ENCODE results near the gene VANGL2. TPM values are rescaled to one million over a fixed set of nuclear protein-coding genes. Genes with fewer than 3 reads are reported as not detected.

Gene VANGL2
- total RNA-seq, 1 experiment from 2014 or later = 0.26 TPM

GRCh38 chr1:160467576-160467975, 67.2 kb downstream of the VANGL2 start:
- POLR2A ChIA-PET = no interaction called here
- DNase-seq (ENCODE audit: unreplicated experiment) = no peak
- no peak overlapping the region for H3K27ac Mint-ChIP-seq (ENCODE audit: low read depth, unreplicated experiment)
- H3K4me3 Mint-ChIP-seq (ENCODE audit: unreplicated experiment) = no peak overlapping the region
- intact Hi-C loops (cut with micrococcal nuclease) = no loop called here
- H3K4me1 Mint-ChIP-seq (ENCODE audit: insufficient read depth, unreplicated experiment) = no peaks in the 10 kb centered on the region
- CTCF ChIA-PET = interaction anchor here (1.0 to 1.1 kb wide), 2 partner anchors 8 to 141 kb away, joined by 3 to 4 read pairs; no protein-coding TSS in a partner anchor
- H3K9me3 Mint-ChIP-seq (ENCODE audit: unreplicated experiment) = no peaks in the 10 kb centered on the region
- BruUV-seq (replicated peaks) = no TSS peak
- no peaks in the 10 kb centered on the region for H3K36me3 Mint-ChIP-seq (ENCODE audit: insufficient read depth, unreplicated experiment)
- H3K27me3 Mint-ChIP-seq (ENCODE audit: insufficient read depth, unreplicated experiment) = peaks cover 47% of the 10 kb centered on the region
- no peak for TF ChIP-seq CTCF (IDR thresholded peaks at IDR 0.05; ENCODE audit: unreplicated experiment)

- Mint-ChIP-seq H3K27ac (ENCODE audit: low read depth, unreplicated experiment) (no peak overlapping the region), H3K27me3 (ENCODE audit: insufficient read depth, unreplicated experiment) (peaks cover 26% of the 10 kb centered on the region), H3K36me3 (ENCODE audit: insufficient read depth, unreplicated experiment) (no peaks in the 10 kb centered on the region), H3K4me3 (ENCODE audit: unreplicated experiment) (no peak overlapping the region), H3K9me3 (ENCODE audit: unreplicated experiment) (no peaks in the 10 kb centered on the region), H3K4me1 (ENCODE audit: insufficient read depth, unreplicated experiment) (no peaks in the 10 kb centered on the region)
- BruUV-seq (replicated peaks) = no TSS peak
- no peak for TF ChIP-seq CTCF (IDR thresholded peaks at IDR 0.05; ENCODE audit: unreplicated experiment)
- ChIA-PET CTCF (interaction anchor here (1.2 to 2.2 kb wide), 4 partner anchors 13 to 204 kb away, joined by 3 to 6 read pairs (median 3); no protein-coding TSS in a partner anchor), POLR2A (no interaction called here)
- no peak for DNase-seq (ENCODE audit: unreplicated experiment)
- intact Hi-C loops (cut with micrococcal nuclease) = no loop called here
Measured at GRCh38 chr1:160471253-160471652, 70.9 kb downstream of the VANGL2 start.

- no TSS peak for BruUV-seq (replicated peaks)
- Mint-ChIP-seq H3K9me3 (ENCODE audit: unreplicated experiment) (no peaks in the 10 kb centered on the region), H3K36me3 (ENCODE audit: insufficient read depth, unreplicated experiment) (no peaks in the 10 kb centered on the region), H3K4me1 (ENCODE audit: insufficient read depth, unreplicated experiment) (no peaks in the 10 kb centered on the region), H3K27ac (ENCODE audit: low read depth, unreplicated experiment) (no peak overlapping the region), H3K4me3 (ENCODE audit: unreplicated experiment) (no peak overlapping the region), H3K27me3 (ENCODE audit: insufficient read depth, unreplicated experiment) (peaks cover 26% of the 10 kb centered on the region)
- CTCF ChIA-PET = interaction anchor here (0.7 kb wide), 1 partner anchor 719 kb away, joined by 4 read pairs; no protein-coding TSS in a partner anchor
- no peak for TF ChIP-seq CTCF (IDR thresholded peaks at IDR 0.05; ENCODE audit: unreplicated experiment)
- DNase-seq (ENCODE audit: unreplicated experiment) = no peak
- intact Hi-C loops (cut with micrococcal nuclease) = no loop called here
- POLR2A ChIA-PET = no interaction called here
Measured at GRCh38 chr1:160472112-160472511, 71.7 kb downstream of the VANGL2 start.

- DNase-seq (ENCODE audit: unreplicated experiment) = no peak
- no peaks in the 10 kb centered on the region for H3K36me3 Mint-ChIP-seq (ENCODE audit: insufficient read depth, unreplicated experiment)
- TF ChIP-seq CTCF (IDR thresholded peaks at IDR 0.05; ENCODE audit: unreplicated experiment) = no peak
- no peaks in the 10 kb centered on the region for H3K4me1 Mint-ChIP-seq (ENCODE audit: insufficient read depth, unreplicated experiment)
- CTCF ChIA-PET = interaction anchor here (0.9 to 1.3 kb wide), 2 partner anchors 11 to 46 kb away, joined by 3 to 4 read pairs; no protein-coding TSS in a partner anchor
- peaks cover 27% of the 10 kb centered on the region for H3K27me3 Mint-ChIP-seq (ENCODE audit: insufficient read depth, unreplicated experiment)
- POLR2A ChIA-PET = interaction anchor here (0.7 kb wide), 1 partner anchor 286 kb away, joined by 3 read pairs; no protein-coding TSS in a partner anchor
- no peak overlapping the region for H3K27ac Mint-ChIP-seq (ENCODE audit: low read depth, unreplicated experiment)
- peaks cover under 1% of the 10 kb centered on the region for H3K9me3 Mint-ChIP-seq (ENCODE audit: unreplicated experiment)
- intact Hi-C loops (cut with micrococcal nuclease) = no loop called here
- no TSS peak for BruUV-seq (replicated peaks)
- H3K4me3 Mint-ChIP-seq (ENCODE audit: unreplicated experiment) = no peak overlapping the region
Measured at GRCh38 chr1:160474392-160475242, 74.3 kb downstream of the VANGL2 start.

Other genes starting within 250 kb of the VANGL2 start
- gene ATP1A4, start 249.0 kb upstream of the VANGL2 start, total RNA-seq (2022) = not detected in 2 replicates
- not detected in 2 replicates for gene CASQ1, start 210.0 kb upstream of the VANGL2 start, total RNA-seq (2022)
- gene PEA15, start 195.2 kb upstream of the VANGL2 start, total RNA-seq (2022) = 183 and 198 TPM in 2 replicates
- 181 and 208 TPM in 2 replicates for gene DCAF8, start 138.0 kb upstream of the VANGL2 start, total RNA-seq (2022)
- gene PEX19, start 115.4 kb upstream of the VANGL2 start, total RNA-seq (2022) = 61.2 and 73.2 TPM in 2 replicates
- 273 and 353 TPM in 2 replicates for gene COPA, start 57.3 kb upstream of the VANGL2 start, total RNA-seq (2022)
- 125 and 129 TPM in 2 replicates for gene NCSTN, start 57.2 kb upstream of the VANGL2 start, total RNA-seq (2022)
- gene NHLH1, start 33.5 kb upstream of the VANGL2 start, total RNA-seq (2022) = 0.12 and 0.20 TPM in 2 replicates
- not detected in 2 replicates for gene SLAMF6, start 122.7 kb downstream of the VANGL2 start, total RNA-seq (2022)
- not detected in 2 replicates for gene CD84, start 178.9 kb downstream of the VANGL2 start, total RNA-seq (2022)
- gene SLAMF1, start 246.5 kb downstream of the VANGL2 start, total RNA-seq (2022) = not detected in 2 replicates

All from MCF 10A (cell line).